ENCODE data around the gene FGGY.
A peak's percentile ranks its signal among the peaks of the same experiment; 100 is the strongest.
"Not testable (repeated sequence)": the region's sequence is repeated elsewhere in the genome, so short reads cannot be mapped to it uniquely, and the experiment has no call there.

The FGGY gene

GRCh38 chr1:59492500-59492899, 195.6 kb downstream of the FGGY start:
- no peak for DNase-seq

DNA sequence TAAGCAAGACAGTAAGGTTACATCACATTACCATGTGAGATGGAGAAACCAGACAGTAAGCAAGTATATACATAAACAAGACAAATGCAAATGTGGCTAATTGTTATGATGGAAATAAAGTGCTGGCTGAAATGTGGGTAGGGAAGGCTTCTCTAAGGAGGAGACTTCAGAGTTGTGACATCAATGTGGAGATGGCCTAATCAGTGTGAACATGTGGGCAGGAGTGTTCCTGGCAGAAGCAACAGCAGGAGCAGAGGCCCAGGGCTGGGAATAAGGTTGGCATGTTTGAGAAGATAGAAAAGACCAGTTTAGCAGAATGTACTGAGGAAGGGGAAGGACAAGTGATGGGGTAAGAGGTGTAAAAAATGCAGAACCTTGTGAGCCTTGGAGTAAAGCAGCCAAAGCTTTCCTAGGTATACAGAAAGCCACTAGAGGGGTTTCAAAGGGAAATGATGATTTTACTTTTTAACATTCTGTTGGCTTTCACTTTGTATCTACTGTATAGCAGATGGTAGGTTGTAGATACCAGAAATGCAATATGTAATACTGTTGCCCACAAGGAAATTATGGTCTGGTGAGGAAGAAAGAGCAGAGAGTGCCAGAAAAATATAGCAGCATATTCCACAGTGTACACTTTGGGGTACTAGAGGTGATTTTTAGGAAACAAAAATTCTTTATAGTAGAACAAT, 197.4 kb downstream of the FGGY start:
- DNase-seq: no peak

DNA sequence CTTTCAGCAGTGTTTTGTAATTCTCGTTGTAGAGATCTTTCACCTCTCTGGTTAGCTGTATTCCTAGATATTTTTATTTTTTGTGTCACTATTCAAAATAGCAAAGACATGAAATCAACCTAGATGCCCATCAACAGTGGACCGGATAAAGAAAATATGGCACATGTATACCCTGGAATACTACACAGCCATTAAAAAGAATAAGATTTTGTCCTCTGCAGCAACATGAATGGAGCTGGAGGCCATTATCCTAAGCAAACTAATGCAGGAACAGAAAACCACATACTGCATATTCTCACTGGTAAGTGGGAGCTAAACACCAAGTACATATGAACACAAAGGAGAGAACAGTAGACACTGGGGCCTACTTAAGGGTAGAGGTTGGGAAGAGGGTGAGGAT, 199.3 kb downstream of the FGGY start:
- DNase-seq: not testable (repeated sequence)

GRCh38 chr1:59497616-59498015, 200.7 kb downstream of the FGGY start:
- DNase-seq: no peak

- DNase-seq: no peak
Measured at GRCh38 chr1:59498640-59499039, 201.7 kb downstream of the FGGY start.

DNA sequence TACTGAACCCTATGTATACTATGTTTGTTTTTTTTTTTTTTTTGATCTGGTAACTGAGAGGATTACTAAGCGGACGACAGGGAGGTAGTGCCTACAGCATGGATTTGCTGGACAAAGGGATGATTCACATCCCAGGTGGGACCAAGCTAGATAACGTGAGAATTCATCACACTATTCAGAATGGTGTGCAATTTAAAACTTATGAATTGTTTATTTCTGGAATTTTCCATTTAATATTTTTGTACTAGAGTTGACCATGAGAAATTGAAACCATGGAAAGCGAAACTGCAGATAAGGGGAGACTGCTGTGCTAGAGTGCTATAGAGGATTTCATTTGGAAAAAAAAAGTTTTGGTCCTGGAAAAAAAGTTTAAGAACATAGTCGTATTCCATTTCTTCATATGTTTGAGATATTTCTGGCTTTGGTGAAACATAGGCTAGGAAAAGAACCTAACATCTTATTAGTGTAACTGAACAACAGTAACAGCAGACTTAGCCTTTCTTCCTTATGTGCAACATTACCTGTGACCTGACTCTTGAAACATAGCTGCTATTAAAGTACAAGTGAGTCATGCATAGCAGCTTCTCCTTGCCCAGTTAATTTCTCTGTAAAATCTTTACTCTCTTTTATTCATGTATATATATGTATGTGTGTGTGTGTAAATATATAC, 202.5 kb downstream of the FGGY start:
- DNase-seq: no peak

- no peak for DNase-seq
Measured at GRCh38 chr1:59499943-59500569, 203.2 kb downstream of the FGGY start.

DNA sequence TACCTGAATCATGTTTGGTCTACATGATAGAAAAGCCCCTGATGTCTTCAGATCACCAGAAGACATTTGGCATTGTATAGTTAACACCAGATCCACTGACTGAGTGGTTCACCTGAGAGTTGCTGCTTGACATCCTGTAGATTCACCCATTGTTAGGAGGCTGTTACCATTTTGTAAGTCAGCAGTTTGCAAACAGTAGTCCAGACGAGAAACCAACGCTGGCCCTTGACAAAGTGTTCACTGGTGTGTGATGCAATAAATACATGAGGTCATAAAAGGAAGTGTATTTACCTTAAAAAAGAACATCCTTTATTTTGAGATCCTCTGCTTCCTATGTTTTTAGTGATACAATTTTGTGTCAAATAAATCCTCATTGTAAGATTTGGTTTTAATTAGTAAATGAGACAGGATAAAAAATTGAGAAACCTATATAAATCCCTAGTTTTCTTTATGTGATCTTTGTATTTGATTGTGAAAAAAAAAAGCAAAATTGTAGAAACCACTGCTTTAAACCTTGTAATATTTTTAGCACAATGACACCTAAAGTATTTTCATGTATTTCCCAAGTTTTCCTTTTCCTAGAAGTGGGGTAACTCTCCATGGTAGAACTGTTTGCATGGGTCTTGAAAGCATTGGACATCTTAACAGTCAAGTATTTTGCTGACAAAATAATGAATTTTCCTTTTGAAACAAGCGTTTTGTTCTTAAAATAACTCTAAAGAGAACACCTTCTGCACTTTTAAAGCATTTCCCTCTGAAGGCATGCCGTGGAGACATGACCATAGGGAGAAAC, 204.3 kb downstream of the FGGY start:
- no peak for DNase-seq

GRCh38 chr1:59502009-59502691, 205.3 kb downstream of the FGGY start:
- no peak for DNase-seq

DNA sequence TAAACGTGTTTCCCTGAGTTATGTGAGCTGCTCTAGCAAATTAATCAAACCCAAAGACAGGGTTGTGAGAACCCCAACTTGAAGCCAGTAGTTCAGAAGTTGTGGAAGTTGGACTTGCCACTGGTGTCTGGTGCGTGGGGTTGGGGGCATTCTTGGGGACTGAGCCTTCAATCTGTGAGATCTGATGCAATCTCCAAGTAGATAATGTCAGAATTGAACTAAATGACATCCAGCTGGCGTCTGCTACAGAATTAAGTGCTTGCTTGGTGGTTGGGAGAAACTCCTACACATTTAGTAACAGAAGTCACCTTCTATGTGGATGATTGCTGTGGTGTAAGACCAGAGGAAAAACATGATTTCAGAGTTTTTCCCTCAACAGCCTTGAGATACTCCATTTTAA, 207.4 kb downstream of the FGGY start:
- no peak for DNase-seq

GRCh38 chr1:59505596-59506028, 208.7 kb downstream of the FGGY start:
- DNase-seq: no peak

GRCh38 chr1:59506952-59507351, 210.1 kb downstream of the FGGY start:
- DNase-seq: peak; percentile 72

GRCh38 chr1:59509341-59509875, 212.5 kb downstream of the FGGY start:
- DNase-seq: no peak

GRCh38 chr1:59510249-59510648, 213.4 kb downstream of the FGGY start:
- no peak for DNase-seq

DNA sequence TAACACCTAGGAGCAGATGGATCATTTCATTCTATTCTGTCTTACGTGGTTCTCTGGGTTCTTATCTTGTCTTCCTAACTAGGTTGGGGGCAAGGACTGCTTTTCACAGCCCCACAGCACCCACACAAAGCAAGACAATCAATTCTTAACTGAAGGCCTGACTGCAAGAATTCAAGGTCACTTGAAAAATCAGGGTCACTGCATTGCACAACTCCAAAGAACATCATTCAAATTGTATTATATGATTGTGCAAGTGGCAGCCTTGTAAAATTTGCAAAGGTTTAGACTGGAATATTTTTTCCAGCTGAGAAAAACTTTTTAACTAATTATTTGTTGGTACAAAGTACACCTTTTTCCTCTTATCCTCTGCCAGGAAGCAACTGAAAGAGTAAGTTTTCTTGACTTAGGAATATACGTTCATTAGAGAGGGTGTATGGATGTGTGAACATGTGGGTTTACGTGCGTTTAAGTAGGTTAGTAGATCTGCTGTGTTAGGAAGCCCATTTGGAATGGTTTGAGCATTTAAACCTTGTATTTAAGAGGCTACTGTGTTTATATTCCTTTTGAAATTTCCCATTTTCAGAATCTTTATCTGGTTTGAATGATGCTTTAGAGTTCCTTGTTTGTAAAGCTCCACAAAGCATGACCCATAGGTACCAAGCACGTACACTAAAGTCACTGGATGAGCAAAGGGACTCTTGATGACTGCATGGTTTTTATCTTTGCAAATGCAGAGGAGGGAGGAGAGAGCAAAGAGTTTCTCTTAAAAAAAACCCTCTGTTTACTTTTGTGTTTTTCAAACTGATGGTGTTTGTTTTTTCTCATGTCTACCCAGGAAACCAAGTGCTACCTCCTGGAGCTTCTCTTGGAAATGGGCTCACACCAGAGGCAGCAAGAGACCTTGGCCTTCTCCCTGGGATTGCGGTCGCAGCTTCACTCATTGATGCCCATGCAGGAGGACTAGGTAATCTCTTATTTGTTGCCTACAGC, 214.9 kb downstream of the FGGY start:
- DNase-seq: peak; percentile 28

GRCh38 chr1:59512702-59513101, 215.8 kb downstream of the FGGY start:
- no peak for DNase-seq

DNA sequence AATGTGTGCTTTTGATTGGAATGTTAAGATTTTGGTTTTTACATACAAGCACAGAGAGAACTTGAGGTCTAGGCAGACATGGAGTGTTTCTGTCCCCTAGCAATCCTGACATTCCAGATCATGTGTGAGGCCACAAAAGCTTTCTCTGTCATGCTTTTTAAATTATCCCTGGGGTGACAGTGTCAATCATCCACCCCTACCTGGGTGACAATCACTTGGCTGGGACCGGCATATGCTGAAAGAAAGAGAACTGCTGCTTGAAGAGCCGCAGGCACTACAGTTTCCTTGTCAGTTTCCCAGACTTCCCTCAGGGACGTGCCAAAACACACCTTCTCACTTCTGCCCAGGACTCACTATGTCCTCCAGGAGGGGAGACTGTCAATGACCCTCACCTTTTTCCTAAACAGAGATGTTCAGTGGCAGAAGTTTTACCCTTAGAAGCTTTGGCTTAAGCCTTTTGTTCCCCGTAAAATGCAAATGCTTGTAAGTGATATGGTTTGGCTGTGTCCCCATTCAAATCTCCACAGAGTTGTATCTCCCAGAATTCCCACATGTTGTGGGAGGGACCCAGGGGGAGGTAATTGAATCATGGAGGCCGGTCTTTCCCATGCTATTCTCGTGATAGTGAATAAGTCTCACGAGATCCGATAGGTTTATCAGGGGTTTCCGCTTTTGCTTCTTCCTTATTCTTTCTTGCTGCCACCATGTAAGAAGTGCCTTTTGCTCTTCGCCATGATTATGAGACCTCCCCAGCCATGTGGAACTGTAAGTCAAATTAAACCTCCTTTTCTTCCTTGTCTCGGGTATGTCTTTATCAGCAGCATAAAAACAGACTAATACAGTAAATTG, 217.4 kb downstream of the FGGY start:
- no peak for DNase-seq

DNA sequence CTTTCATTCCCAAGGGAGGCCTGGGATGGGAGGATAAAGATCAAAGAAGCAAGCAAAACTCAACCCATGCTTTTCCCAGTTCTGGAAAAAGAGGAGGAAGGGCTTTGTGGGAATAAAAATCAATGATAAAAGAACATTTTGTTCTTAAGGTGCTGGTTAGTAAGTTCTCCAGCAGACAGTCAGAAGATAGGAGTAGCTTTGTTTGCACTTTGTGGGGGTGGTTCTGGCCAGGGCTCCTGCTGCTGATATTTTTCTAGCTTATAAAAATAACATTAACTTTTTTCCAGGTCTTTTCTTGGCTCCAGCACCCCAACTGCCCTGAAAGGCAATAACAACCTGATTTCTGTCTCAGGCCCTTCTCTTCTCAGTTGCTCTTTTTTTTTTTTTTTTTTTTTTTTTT, 220.0 kb downstream of the FGGY start:
- no peak for DNase-seq

DNA sequence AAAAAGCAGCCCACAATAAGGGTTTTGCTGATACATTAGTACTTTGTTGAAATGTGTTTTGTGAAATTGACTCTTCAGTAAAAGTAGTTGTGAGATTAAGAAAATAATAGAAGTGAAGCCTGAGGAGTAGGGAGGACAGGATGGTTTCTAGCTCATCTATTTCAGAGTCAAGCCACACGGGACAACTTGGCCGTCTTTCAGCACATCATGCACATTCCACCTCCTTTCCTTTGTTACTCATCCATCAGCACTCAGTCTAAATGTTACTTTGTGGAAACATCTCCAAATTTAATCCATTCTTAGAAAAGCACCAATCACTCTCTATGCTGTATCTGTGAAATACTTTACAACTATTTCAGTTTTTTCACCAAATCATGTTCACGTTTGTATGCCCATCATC, 223.3 kb downstream of the FGGY start:
- peak; percentile 14 for DNase-seq

- DNase-seq: peak; percentile 44
Measured at GRCh38 chr1:59520827-59521418, 224.0 kb downstream of the FGGY start.
